Putamen (tissue), 1 donor: ENCODE measurements around the gene C1QB.

ENCODE experiments used
- DNase-seq: peaks from one replicate; pipeline ENCODE4 v3.0.0-alpha.2; 2016; ENCODE audit warnings: low spot score

C1QB gene

GRCh38 chr1:22633697-22634463 lies 19.2 kb upstream of the C1QB start:
- no peak for DNase-seq

GRCh38 chr1:22635436-22635835 lies 17.6 kb upstream of the C1QB start:
- no peak for DNase-seq

- peak; percentile 52 for DNase-seq
These were observed 16.7 kb upstream of the C1QB start, which contains the start of gene C1QA for GRCh38 chr1:22636353-22636752. C1QA (plus strand) TSS chr1:22636628; CDS start chr1:22637617, 989 bp downstream.

GRCh38 chr1:22636927-22637326 lies 16.1 kb upstream of the C1QB start:
- no peak for DNase-seq

GRCh38 chr1:22637907-22638445 lies 15.1 kb upstream of the C1QB start:
- DNase-seq, result no peak

GRCh38 chr1:22638476-22639234 lies 14.4 kb upstream of the C1QB start:
- no peak for DNase-seq

- DNase-seq, result no peak
These were observed 13.8 kb upstream of the C1QB start for GRCh38 chr1:22639286-22639685.

GRCh38 chr1:22641247-22641646 lies 11.8 kb upstream of the C1QB start:
- DNase-seq, result no peak

- DNase-seq, result no peak
These were observed 11.0 kb upstream of the C1QB start for GRCh38 chr1:22641906-22642636.

- DNase-seq, result peak; percentile 33
These were observed 9.7 kb upstream of the C1QB start, which contains the start of gene C1QC for GRCh38 chr1:22643381-22643780. C1QC (plus strand) TSS chr1:22643633; CDS start chr1:22644024, 391 bp downstream.

- no peak for DNase-seq
These were observed 9.1 kb upstream of the C1QB start for GRCh38 chr1:22643928-22644327.

GRCh38 chr1:22645931-22646330 lies 7.1 kb upstream of the C1QB start:
- no peak for DNase-seq

GRCh38 chr1:22646384-22646783 lies 6.7 kb upstream of the C1QB start:
- DNase-seq, result no peak

GRCh38 chr1:22650089-22650693 lies 2.8 kb upstream of the C1QB start:
- DNase-seq, result no peak

- no peak for DNase-seq
These were observed 837 bp upstream of the C1QB start for GRCh38 chr1:22651941-22652856.

- DNase-seq, result no peak
These were observed 1.7 kb downstream of the C1QB start for GRCh38 chr1:22654692-22655091.

- DNase-seq, result no peak
These were observed 5.5 kb downstream of the C1QB start for GRCh38 chr1:22658385-22659163.

GRCh38 chr1:22660716-22661241 lies 7.7 kb downstream of the C1QB start:
- DNase-seq, result no peak

GRCh38 chr1:22661880-22662279 lies 8.8 kb downstream of the C1QB start:
- DNase-seq, result no peak

GRCh38 chr1:22662318-22662717 lies 9.3 kb downstream of the C1QB start:
- DNase-seq, result peak; percentile 44
